ENCODE measurements around the gene GARIN5A. TPM values are rescaled to one million over a fixed set of nuclear protein-coding genes. Genes with fewer than 3 reads are reported as not detected.

Gene GARIN5A
- total and polyA plus RNA-seq, 2 of the 8 experiments (the other 6 are each of a cell fraction or from before 2014, with no cell fraction given) = 9.1 to 18.5 TPM

GRCh38 chr19:50506700-50507099, 30.1 kb upstream of the GARIN5A start:
- peaks cover 0 to 1% of the 10 kb centered on the region in 2 experiments for H4K20me1 ChIP-seq (replicated peaks in 1 of 2; ENCODE audit: control insufficient read depth in 1 of 2, insufficient read depth in 2 of 2, low read length in 2 of 2)
- H2BK12ac ChIP-seq (ENCODE audit: low read depth, low read length) = no peak overlapping the region
- no peak for FAIRE-seq
- TF ChIP-seq POLR2A (IDR thresholded peaks at IDR 0.05; ENCODE audit: control extremely low read depth in 1 of 2, low read depth in 2 of 2, low read length in 2 of 2) (no peak), TEAD4 (IDR thresholded peaks at IDR 0.05; ENCODE audit: low read depth, low read length) (no peak), FOSL1 (IDR thresholded peaks at IDR 0.05; ENCODE audit: insufficient read depth, low read depth, low read length) (no peak)
- H2AK5ac ChIP-seq (ENCODE audit: low read depth, low read length) = no peak overlapping the region
- H3K36me3 ChIP-seq (ENCODE audit: control insufficient read depth in 2 of 4, insufficient read depth in 4 of 4, low read length in 3 of 4) = no peaks in the 10 kb centered on the region
- no peak overlapping the region for H2BK20ac ChIP-seq (ENCODE audit: low read length)
- H3K4me1 ChIP-seq (replicated peaks in 1 of 4; ENCODE audit: control insufficient read depth in 3 of 4, insufficient read depth in 4 of 4, low read length in 3 of 4) = peaks cover 0 to 3% (median 3%) of the 10 kb centered on the region in 4 experiments; a peak in 4 of 7 replicates
- no peak for DNase-seq (ENCODE audit: low read depth in 1 of 2, low spot score in 2 of 2)
- CTCF ChIA-PET (ENCODE audit: partially characterized antibody) = no interaction called here
- no peaks in the 10 kb centered on the region; the same call in 1 of the 2 replicates for H3K23me2 ChIP-seq (ENCODE audit: low read depth, low read length)
- no peak overlapping the region for H3K23ac ChIP-seq (ENCODE audit: insufficient read length)
- H3K9me3 ChIP-seq (ENCODE audit: insufficient read depth in 2 of 2, low read depth in 1 of 2, low read length in 1 of 2) = no peaks in the 10 kb centered on the region
- no peak overlapping the region for H4K5ac ChIP-seq (ENCODE audit: insufficient read length, low read depth, low read length)
- 71 to 100% methylated on average over 2 to 4 of the region's 10 CpGs for WGBS, 2 experiments (ENCODE audit: extremely low coverage in 1 of 2, insufficient coverage in 1 of 2, insufficient read length in 1 of 2, insufficient replicate concordance in 2 of 2, low coverage in 1 of 2, low lambda C conversion rate in 2 of 2, missing lambda C conversion rate in 1 of 2)
- no peak overlapping the region for H3K9ac ChIP-seq (replicated peaks in 1 of 4; ENCODE audit: extremely low read depth in 1 of 4, low read depth in 3 of 4, low read length in 3 of 4)
- H3K27ac ChIP-seq (ENCODE audit: low read depth, low read length) = no peak overlapping the region
- POLR2A ChIA-PET (ENCODE audit: partially characterized antibody) = no interaction called here
- no peak overlapping the region for H2AFZ ChIP-seq (ENCODE audit: low read length)
- H3K14ac ChIP-seq (ENCODE audit: insufficient read length) = no peak overlapping the region
- no peak overlapping the region for H2BK5ac ChIP-seq (ENCODE audit: low read depth, low read length)
- H3K27me3 ChIP-seq (replicated peaks in 1 of 4; ENCODE audit: control insufficient read depth in 3 of 4, extremely low read depth in 1 of 4, insufficient read depth in 3 of 4, low read length in 3 of 4) = peaks cover 0 to 16% (median 12%) of the 10 kb centered on the region in 4 experiments; a peak in 5 of 7 replicates
- no peak overlapping the region for H3K4me3 ChIP-seq (ENCODE audit: extremely low read depth in 1 of 4, insufficient read depth in 2 of 4, low read depth in 3 of 4, low read length in 4 of 4)
- no peak overlapping the region for H4K8ac ChIP-seq (ENCODE audit: extremely low read depth, insufficient read depth, low read length)
- no peaks in the 10 kb centered on the region; the same call in 1 of the 2 replicates for H3K79me1 ChIP-seq (ENCODE audit: low read depth, low read length)
- H3K4ac ChIP-seq (replicated peaks; ENCODE audit: insufficient read length, low read depth, low read length) = no peak overlapping the region
- no peak overlapping the region for H3K4me2 ChIP-seq (ENCODE audit: insufficient read depth in 1 of 2, low read depth in 2 of 2, low read length in 2 of 2)
- no peak overlapping the region for H4K91ac ChIP-seq (replicated peaks; ENCODE audit: insufficient read length, low read length)
- H2BK15ac ChIP-seq (ENCODE audit: low read length) = no peak overlapping the region
- H3K18ac ChIP-seq (ENCODE audit: extremely low read depth, low read length) = no peak overlapping the region
- H3K79me2 ChIP-seq (ENCODE audit: control insufficient read depth in 1 of 2, insufficient read depth in 2 of 2, low read length in 2 of 2) = no peaks in the 10 kb centered on the region
- H2BK120ac ChIP-seq (replicated peaks; ENCODE audit: low read depth, low read length) = no peak overlapping the region
- H3K56ac ChIP-seq (replicated peaks; ENCODE audit: insufficient read length, low read depth, low read length) = no peak overlapping the region
